ENCODE measurements around the gene CALML3.

DNA sequence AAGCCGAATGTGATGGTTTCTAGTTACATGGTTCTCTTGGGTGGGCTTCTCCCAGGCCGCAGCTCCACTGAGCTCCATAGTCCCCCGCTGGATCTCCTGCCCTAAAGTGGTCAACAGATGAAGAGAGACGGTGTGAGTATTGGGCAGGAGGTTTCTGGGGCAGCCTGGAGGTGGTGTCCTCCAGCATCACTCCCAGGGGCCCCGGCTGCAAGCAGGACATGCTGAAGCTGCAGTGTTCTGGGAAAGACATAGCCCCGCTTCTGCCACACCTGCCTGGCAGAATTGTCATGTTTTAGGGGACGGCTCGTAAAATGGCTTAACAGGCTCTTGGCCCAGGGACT is 40.4 kb downstream of the CALML3 start:
- TF ChIP-seq ELF4 (CRISPR knock-in tag; IDR thresholded peaks at IDR 0.05; ENCODE audit: borderline replicate concordance) (no peak), MTA3 (CRISPR knock-in tag; IDR thresholded peaks at IDR 0.05) (no peak)

Data from HepG2 (cell line).